Effector CD4-positive, alpha-beta T cell (primary cell): ENCODE data around the gene HEXD.
"Not testable (repeated sequence)": the region's sequence is repeated elsewhere in the genome, so short reads cannot be mapped to it uniquely, and the experiment has no call there.

Source experiments
- DNase-seq: peaks from one replicate; pipeline ENCODE4 v3.0.0-alpha.2; 2020

The HEXD gene

DNA sequence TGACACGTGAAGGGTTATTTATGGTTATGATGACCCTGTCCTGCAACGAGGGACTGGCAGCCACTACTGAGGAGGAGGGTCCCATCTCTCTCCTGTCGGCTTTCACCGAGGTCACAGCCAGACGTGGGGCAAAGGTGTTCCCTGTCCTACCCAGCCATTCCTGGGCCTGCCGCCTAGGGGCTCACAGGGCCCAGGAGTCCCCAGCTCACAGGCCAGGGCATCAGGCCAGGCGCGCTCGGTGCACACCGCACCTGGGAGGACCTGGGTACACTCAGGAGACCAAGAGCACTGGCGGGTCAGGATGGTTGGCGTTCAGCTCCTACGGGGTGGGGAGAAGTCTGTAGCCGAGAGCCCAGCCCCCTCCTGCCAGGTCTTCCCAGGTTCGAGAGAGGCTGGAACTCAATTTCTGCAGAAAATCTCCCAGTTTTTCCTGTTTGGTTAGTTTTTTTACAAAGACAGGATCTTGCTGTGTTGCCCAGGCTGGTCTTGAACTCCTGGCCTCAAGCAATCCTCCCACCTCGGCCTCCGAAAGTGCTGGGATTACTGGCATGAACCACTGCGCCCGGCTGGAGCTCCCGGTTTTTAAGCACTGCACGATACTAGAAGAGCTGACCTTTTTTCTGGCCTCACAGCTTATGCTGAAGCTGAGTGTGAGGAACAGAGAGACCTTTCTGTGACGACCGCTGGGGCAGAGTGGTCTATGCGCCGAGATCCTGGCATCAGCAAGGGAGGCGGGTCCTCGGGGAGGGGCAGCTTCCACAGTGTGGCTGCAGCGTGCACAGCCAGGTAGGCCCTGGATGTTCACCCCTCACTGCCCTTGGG, 24.7 kb downstream of the HEXD start:
- DNase-seq = no peak

DNA sequence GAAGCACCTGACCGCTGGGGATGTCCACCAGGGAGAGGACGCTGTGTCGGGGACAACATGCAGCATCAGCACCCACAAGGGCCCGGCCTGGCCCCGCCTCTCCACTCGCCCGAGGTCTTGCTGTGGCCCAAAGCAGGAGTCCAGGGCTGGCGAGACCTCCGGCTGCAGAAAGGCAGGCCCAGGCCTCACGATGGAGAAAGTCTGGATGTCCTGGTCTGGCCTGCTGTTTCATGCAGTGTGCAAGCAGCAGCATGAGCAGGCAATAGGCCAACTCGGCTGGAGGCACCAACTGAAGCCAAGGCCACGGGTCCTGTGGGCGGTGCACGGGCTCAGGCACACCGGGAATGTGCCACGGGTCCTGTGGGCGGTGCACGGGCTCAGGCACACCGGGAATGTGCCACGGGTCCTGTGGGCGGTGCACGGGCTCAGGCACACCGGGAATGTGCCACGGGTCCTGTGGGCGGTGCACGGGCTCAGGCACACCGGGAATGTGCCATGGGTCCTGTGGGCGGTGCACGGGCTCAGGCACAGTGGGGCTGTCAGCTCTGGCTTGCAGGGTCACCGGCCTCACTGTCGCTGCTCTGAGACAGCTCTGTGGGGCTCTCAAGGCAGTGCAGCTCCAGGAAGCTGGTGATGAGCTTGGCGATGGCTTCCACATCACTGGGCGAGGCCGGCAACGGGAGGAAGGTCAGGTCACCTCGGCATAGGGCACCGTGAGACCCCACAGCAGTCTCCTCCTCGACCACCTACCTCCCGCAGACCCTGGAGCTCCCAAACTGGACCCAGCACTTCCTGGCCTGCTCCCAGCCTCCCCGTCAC, 25.5 kb downstream of the HEXD start:
- no peak for DNase-seq

DNA sequence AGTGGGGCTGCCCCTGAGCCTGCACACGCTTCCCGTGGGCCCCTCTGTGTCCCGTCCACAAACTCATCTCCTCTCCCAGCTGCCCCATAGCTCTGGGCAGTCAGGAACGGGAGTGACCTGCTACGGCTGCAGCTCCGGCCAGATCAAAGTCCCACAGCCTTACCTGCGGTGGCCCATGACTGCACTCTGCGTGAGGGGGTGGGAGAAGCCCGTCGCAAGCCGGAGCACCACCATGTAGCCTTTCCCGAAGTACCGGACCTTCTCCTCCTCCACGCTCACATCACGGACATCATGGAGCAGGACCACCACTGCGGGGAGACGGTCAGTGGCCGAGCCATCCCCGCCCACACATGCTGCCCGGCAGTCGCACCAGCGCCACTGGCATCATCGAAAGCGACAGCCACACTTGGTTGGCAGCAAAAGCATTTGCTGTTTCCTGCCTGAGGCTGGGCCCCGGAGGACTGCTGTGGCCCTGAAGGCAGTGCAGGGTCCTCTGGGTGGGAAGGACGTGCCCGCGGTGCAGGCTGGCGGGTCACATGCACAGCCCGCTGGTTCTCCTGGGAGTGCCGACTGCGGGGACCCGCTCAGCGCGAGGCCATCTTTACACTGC, 26.2 kb downstream of the HEXD start:
- DNase-seq = no peak

DNA sequence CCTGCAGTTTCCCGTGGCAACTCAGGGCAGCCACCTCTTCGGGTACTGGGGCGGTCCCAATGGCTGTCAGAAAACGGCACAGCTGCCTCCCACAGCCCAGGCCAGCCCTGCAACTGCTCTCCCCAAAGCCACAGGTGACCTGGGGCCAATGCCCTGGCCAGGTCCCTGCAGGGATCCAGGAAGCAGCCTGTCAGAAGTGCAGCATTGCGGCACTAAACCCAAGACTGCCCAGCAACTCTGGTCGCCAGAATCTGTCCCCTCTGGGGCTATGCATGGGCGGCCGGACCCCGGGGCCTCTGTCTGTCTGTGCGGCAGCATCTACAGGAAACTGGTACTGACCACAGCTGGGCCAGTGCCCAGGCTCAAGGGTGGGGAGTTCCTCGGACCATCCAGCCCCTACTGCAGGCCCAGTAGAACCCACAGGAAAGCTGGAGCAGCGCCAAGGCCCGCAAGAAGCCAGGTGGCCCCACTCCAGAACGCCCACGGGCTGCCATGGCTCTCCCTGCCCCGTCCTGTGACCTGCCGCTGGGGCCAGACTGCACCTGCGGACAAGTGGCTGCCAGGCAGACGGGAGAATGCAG, 26.9 kb downstream of the HEXD start:
- DNase-seq = no peak

DNA sequence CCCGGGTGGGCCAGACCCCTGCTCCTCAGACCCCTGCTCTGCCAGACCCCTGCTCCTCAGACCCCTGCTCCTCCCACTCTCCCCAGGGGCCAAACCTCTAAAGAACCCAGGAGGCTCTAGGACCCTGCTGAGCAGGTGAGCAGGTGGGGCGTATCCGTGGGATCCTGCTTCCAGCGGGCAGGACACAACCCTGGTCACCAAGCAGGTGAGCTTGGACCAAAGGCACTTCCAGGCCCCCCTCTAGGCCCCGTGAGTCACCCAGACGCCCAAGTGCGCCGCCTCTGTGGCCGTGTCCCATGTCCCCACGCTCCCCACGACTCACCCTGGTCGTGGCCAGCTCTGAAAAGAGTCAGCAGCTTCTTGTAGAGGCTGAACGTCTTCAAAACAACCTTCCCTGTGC, 27.4 kb downstream of the HEXD start:
- no peak for DNase-seq

DNA sequence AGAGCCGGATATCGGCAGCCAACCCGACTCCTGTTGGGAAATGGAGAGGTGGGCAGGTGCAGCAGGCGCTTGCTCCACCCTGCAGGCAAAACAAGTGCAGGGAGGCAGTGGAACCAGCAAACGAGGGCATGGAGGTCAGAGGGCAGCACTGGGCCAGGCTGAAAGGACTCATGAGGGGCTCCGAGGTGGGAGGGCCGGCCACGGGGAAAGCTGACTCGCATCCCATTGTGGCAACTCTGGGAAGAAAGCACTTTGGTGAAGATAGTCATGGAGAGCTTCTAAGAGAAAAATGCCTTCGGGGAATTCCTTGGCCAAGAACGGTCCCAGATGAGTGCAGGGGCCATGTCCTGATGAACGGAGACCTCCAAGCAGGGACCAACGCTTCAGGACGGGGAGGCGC, 28.0 kb downstream of the HEXD start:
- no peak for DNase-seq

DNA sequence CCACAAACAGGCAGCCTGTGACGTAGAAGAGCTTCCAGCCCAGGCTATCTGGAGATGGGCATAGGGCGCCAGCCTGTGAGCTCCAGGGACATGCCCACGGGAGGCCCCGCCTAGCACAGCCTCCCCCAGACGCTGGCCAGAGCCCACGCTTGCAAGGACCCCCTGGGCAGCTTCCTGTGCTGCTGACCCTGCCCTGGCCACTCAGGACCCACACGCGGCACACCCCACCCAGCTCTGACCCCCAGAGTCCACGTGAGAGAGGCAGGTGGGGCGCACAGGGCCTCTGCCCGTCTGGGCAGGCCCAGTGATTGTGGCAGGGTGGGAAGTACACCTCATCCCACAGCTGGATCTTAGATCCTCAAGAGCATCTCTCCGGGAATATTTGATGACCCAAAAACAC, 28.5 kb downstream of the HEXD start:
- no peak for DNase-seq

DNA sequence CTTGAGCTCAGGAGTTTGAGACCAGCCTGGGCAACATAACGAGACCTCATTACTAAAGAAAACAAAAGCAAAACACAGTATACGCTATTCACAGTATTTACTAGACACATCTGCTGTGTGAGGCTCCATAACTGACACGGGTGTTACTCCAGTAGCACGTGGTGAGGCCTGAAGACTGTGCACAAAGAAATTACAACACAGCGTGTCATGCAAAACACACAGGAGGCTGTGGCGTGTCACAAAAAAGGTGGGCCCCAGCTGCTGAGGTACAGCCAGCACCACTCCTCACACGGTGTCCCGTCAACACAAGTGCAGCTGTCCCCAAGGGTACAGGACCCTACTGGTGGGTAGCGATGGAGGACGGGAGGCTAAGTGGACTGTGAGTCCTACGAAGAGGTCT, 29.7 kb downstream of the HEXD start:
- no peak for DNase-seq

DNA sequence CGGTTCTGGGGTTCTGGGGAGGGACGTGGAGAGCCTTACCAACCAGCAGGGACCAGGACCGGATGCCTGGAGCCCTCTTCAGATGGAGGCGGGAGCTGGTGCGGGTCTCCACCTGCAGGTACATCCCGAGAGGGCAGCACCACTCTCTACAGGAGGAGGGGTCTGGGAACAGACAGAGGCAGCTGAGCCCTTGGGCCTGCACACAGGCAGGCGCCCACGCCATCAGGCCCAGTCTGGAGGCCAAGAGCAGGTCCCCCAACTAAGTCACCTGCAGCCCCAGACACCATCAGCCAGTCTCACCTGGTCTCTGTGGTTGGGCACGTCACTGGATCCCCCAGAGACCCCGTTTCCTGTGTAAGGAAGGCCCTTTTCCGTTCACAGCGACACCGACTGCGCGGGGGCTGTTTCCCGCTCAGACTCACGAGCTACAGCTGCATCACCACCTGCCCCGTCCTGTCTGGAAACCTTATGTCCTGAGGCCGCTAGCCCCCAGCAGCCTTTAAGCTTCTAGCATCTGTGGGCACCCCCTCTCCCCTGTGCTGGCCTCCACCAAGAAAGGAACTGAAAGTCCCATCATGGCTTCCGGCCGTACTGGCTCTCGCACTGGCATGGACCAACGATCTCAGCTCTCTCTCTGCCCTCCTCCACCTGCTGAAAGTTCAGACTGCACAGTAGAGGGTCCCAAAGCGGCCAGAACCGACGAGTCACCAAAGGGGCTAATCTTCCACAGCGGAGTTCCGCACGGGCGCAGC, 31.2 kb downstream of the HEXD start:
- DNase-seq = peak; percentile 70

DNA sequence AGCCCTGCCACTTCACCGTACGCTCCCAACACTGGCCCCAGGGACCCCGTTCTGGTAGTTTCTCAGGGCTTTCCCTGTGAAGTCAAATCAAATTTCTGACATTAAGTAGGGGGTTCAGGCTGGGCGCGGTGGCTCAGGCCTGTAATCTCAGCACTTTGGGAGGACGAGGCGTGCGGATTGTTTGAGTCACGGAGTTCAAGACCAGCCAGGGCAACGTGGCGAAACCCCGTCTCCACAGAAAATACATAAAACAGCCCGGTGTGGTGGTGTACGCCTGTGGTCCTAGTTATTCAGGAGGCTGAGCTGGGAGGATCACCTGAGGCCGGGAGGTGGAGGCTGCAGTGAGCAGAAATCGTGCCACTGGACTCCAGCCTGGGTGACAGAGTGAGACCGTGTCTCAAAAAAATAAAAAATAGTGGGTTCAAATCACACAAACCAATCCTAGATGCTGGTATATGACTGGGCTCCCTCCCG, 31.8 kb downstream of the HEXD start:
- peak; percentile 11 for DNase-seq

DNA sequence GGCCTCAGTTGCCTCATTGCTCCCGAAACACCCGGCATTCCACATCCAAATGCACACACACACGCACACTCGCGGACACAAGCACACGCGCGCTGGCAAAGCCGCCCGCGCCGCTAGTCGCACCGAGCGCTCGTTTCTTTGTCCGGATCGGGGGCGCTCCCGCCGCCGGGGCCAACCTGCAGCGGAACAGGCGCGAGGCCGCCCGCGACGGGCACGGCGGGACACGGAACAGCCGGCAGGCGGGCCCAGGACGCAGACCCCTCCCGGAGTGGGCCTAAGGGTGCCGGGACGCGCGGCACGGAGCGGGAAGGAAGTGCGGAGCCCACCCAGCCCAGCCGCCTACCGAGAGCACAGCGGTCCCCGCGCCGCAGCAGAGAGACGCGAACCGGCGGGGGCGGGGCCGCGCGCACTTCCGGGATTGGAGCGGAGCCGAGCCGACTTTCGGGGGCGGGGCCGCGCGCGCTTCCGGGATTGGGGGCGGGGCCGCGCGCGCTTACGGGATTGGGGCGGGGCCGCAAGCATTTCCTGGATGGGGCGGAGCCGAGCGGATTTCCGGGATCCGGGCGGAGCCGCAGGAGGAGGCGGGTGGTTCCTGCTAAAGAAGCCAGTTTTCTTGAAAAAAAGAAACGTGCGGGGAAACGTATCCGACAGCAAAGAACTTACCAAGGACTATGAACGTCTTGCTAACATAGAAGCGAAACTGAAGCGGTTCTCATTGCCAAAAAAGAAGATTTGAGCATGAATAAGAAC, 32.4 kb downstream of the HEXD start, which contains the start of gene CYBC1:
TSS of gene CYBC1 (minus strand) at position 396 of the 750 bp plus-strand sequence. CDS start 1,498 bp downstream, outside the sequence.
- peak; percentile 93 for DNase-seq

DNA sequence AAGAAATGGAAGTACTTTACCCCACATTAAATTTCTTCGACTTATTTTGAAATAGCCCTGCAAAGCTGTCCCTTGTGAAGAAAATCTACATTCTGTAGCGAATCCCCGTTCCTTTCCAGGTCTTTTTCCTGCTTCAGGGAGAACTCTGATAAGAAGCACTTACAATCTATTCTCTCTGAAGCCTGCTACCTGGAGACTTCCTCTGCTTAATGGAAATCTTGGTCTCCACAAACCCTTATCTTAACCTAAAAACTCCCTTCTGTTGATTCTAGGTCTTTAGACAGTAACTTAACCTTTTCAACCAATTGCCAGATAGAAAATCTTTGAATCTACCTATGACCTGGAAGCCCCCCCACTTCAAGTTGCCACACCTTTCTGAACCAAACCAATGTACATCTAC, 34.0 kb downstream of the HEXD start:
- DNase-seq = no peak

DNA sequence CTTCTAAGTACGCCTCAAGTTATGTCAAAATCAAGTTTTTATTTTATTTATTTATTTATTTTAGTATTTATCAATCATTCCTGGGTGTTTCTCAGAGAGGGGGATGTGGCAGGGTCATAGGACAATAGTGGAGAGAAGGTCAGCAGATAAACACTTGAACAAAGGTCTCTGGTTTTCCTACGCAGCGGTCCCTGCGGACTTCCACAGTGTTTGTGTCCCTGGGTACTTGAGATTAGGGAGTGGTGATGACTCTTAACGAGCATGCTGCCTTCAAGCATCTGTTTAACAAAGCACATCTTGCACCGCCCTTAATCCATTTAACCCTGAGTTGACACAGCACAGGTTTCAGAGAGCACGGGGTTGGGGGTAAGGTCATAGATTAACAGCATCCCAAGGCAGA, 35.0 kb downstream of the HEXD start:
- DNase-seq = not testable (repeated sequence)

DNA sequence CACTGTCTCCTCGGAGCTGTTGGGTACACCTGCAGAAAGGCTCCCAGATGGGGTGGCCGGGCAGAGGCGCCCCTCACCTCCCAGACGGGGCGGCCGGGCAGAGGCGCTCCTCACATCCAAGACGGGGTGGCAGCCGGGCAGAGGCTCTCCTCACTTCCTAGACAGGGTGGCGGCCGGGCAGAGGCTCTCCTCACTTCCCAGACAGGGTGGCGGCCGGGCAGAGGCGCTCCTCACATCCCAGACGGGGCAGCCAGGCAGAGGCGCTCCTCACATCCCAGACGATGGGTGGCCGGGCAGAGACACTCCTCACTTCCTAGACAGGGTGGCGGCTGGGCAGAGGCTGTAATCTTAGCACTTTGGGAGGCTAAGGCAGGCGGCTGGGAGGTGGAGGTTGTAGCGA, 35.6 kb downstream of the HEXD start:
- DNase-seq = not testable (repeated sequence)

DNA sequence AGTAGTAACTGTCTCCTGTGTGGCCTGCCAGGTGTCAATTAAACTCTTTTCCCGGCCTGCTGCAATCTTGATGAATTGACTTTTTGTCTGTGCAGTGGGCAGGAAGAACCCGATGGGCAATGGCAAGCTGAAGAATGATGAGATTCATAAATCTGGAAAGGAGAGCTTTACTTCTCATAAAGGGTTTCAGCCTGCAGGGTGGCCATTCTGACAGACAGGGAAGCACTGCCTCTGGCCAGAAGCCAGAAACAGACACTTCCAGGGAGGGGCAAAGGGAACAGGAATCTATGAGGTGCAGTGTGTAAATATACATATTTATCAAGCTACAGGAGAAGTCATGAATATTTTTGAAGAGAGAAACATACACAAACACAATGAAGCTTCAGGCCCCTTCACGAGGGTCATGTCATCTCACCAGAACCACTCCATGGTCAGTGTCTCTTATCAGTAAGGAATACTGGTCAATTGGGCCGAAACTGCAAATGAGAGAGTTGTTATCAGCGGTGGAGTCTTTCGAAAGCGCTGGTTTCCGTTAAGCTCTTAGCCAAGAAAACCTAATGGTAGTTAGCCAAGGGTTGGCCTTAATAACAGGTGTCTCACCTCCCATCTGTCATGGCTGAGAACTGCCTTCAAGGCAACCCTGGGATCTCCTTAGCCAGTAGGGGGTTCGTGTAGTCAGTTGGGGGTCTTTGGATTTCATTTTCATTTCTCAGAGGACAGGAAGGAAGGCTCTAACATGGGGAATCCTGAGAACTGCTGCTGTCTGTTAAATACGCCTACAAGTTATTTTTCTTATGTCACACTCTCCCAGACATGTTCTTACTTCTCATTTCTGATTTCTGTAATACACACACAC, 39.2 kb downstream of the HEXD start:
- DNase-seq = no peak

DNA sequence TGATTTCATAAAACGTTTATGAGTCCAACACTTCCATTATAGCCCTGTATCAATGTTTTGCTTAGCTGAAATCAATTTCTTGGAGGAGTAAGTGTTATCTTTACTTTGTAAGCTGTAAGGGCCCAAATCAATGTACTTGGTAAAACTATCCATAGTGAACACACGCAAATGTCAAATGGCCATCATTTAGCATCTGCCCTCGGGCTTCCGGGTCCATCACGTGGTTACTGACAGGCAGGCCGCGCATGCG, 39.7 kb downstream of the HEXD start:
- DNase-seq = no peak

DNA sequence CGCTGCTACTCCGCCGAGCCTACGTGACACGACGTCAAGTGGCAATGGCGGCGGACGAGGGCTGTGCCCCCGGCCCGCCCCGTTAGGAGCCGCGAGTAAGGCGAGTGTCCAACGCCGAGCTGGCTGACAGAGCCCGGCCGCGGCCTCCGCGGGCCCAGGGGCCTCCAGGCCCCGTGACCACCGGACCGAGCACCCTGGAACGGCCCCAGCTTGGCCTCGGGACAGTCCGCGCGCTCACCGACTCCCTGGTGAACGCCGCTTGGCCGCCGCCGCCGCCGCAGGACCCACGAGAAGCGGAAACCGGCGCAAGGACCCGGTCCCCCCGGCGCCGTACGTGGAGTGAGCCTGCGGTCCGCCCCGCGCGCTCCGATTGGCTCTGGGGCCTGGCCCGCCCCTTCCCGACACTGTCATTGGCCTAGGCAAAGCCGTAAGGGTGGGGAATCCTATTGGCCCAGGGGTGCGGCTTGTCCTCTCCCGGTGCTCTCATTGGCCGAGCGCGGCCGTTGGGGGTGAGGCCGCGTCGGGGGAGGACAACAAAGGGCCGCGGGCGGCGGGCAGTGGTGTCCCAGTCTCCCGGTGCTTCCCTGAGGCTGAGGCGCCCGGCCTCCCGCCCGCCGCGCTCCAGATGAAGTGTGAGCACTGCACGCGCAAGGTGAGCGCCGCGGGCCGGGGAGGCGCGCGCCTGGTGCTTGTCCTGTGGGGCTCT, 40.2 kb downstream of the HEXD start, which contains the start of gene NARF:
TSS of gene NARF (plus strand) at position 563 of the 706 bp plus-strand sequence. CDS start at position 626, 63 bp downstream.
- peak; percentile 94 for DNase-seq

DNA sequence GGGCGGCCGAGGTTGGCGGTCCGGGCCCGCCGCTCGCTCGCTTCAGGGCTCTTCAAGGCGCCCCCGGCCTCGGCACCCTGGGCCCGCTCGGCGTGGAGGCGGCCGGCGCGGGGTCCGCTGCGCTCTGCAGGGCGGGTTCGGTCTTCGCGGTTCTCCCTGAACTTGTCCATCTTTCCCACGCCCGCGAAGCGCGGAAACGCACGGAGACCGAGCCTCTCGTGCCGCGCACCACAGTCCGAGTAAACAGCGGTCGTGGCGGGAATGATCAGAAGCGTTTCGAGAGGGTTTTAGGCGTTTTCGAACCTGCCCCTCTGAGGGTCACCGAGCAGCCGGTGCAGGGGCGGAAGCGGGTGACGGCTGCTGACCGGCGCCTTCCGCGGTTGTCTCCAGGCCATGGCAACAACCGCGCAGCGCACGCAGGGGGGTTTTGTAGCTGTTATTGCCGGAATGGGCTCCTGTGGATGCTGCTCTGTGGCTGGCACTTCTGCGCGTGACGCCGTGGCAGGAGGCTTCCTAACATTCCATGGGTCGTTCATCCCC, 40.8 kb downstream of the HEXD start:
- peak; percentile 14 for DNase-seq

DNA sequence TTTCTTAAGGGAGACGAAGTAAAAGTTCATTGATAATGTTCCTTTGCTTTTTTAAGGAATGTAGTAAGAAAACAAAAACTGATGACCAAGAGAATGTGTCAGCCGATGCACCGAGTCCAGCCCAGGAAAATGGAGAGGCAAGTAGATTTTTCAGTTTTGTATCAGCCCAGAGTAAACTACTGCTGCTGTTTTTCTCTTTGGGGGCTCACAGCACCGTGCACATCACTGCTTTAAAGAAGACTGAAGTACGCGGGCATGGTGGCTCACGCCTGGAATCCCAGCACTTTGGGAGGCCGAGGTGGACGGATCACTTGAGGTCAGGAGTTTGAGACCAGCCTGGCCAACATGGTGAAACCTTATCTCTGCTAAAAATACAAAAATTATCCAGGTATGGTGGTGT, 41.8 kb downstream of the HEXD start:
- not testable (repeated sequence) for DNase-seq
